H1 (cell line): ENCODE data around the gene LAMTOR3. TPM values are rescaled to one million over a fixed set of nuclear protein-coding genes. Genes with fewer than 3 reads are reported as not detected.

Source experiments
- BACH1 ChIP-seq: IDR thresholded peaks from 2 replicates; pipeline ENCODE4 v1.6.1; 2012; ENCODE audit warnings: low read length, improper control_type of control experiment
- HDAC2 ChIP-seq, 2 experiments: fragments of 300-600 bp in 1 of 2; sonication (generic) in 1 of 2; IDR thresholded peaks; 2 replicates each; pipeline ENCODE4 v1.6.1; 2011 to 2012; ENCODE audit warnings: low read depth in 2 of 2, low read length in 2 of 2, mild to moderate bottlenecking in 2 of 2, moderate library complexity in 2 of 2, borderline replicate concordance in 1 of 2, inconsistent platforms in 1 of 2
- HDAC6 ChIP-seq: IDR thresholded peaks from one replicate; pipeline ENCODE4 v1.7.1; 2012; ENCODE audit warnings: low read depth, mild to moderate bottlenecking, inconsistent platforms, low read length, moderate library complexity
- JUN ChIP-seq: IDR thresholded peaks from 2 replicates; pipeline ENCODE4 v1.6.1; 2011; ENCODE audit warnings: low read depth, mild to moderate bottlenecking, improper control_type of control experiment, low read length
- NANOG ChIP-seq: IDR thresholded peaks from 2 replicates; pipeline ENCODE4 v1.6.1; 2011; ENCODE audit warnings: low read length, low read depth, mild to moderate bottlenecking, inconsistent platforms; ENCODE audit not compliant: insufficient read depth, poor library complexity, severe bottlenecking
- POLR2A ChIP-seq, 2 experiments: IDR thresholded peaks; 1 replicate in 1 of 2; 2 replicates in 1 of 2; pipeline ENCODE4 v1.6.1; 2011; ENCODE audit warnings: low read depth in 2 of 2, low read length in 2 of 2, mild to moderate bottlenecking in 2 of 2; ENCODE audit errors: control extremely low read depth in 1 of 2
- polyA plus RNA-seq, 7 experiments: library from polyadenylated mRNA; depleted of rRNA in 3 of 7; stranded (reverse) in 5 of 7; unstranded in 2 of 7; fragments of >200 nt in 5 of 7; fragments of 200-250 nt in 2 of 7; gene quantifications; 1 replicate in 5 of 7; 2 replicates in 1 of 7; 4 replicates in 1 of 7; pipeline versions ENCODE4 v1.2.1 to v1.2.3, GENCODE V29; 2011 to 2013; ENCODE audit warnings: missing spikeins in 2 of 7, mixed read lengths in 2 of 7
- total RNA-seq: library from RNA; stranded (reverse); fragmentation: NEBNext Ultra II Directional; extraction: Animal tissue kit (Norgen Biotek cat#: 25700); gene quantifications from 2 replicates; pipeline ENCODE4 v1.2.1, GENCODE V29; 2021

The LAMTOR3 gene
- total and polyA plus RNA-seq, 2 of the 8 experiments (the other 6 are each of a cell fraction or from before 2014, with no cell fraction given) = 25.1 to 34.4 TPM

DNA sequence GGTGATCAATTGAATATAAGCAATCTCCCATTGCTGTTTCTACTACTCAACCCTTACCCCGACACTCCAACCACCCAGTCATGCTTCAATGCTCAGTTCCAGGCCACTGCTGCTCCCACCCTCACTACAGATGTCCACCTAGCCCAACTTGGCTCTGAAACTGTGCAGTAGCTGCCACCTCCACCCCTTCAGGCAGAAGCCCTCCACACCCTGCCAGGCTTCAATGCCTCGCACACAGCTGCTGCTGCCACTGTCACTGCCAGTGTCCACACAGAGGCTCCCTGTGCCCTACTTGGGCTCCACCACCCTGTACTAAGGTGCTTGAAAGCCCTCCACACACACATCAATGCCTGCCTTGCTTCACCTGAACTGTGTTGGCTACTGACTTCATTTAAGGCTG, 34.6 kb downstream of the LAMTOR3 start (continued):
- TF ChIP-seq HDAC2 (IDR thresholded peaks at IDR 0.05; ENCODE audit: borderline replicate concordance in 1 of 2, low read depth in 2 of 2, low read length in 2 of 2) = no peak
- TF ChIP-seq NANOG = no peak
- TF ChIP-seq POLR2A (IDR thresholded peaks at IDR 0.05; ENCODE audit: control extremely low read depth in 1 of 2, low read depth in 2 of 2, low read length in 2 of 2) = no peak
- no peak for TF ChIP-seq JUN
- no peak for TF ChIP-seq HDAC6
- TF ChIP-seq BACH1 = no peak
